H1 (cell line): ENCODE measurements around the gene TDRD9. TPM values are rescaled to one million over a fixed set of nuclear protein-coding genes. Genes with fewer than 3 reads are reported as not detected.

Experiments used
- CTCF ChIA-PET: fragments of 300-600 bp; sonication (Branson Sonifier 250); formaldehyde crosslinking; loops from one replicate; lab custom pipeline; 2021; ENCODE audit not compliant: partially characterized antibody; lab: Charles Lee
- POLR2A ChIA-PET: fragments of 300-600 bp; sonication (Branson Sonifier 250); formaldehyde crosslinking; loops from one replicate; lab custom pipeline; 2021; ENCODE audit warnings: inconsistent platforms; ENCODE audit not compliant: partially characterized antibody; lab: Charles Lee
- DNase-seq, 2 experiments: peaks; one replicate each; pipeline versions ENCODE4 v3.0.0 to v3.0.0-alpha.2; 2010 to 2022; ENCODE audit warnings: low spot score in 2 of 2, low read depth in 1 of 2, mixed read lengths in 1 of 2
- FAIRE-seq: peaks from 2 replicates; lab custom pipeline; 2011; peaks lifted over from hg19 to GRCh38; lab: Jason Lieb, UNC
- H2AFZ ChIP-seq: 2 replicates; pipeline ENCODE4 v1.8.1; 2012; ENCODE audit warnings: low read length, inconsistent platforms
- H2AK5ac ChIP-seq: 2 replicates; pipeline ENCODE4 v1.6.1; 2013; ENCODE audit warnings: low read depth, low read length
- H2BK120ac ChIP-seq: replicated peaks from 2 replicates; pipeline ENCODE3; 2013; ENCODE audit warnings: low read depth, low read length, inconsistent platforms
- H2BK12ac ChIP-seq: 2 replicates; pipeline ENCODE4 v1.6.1; 2013; ENCODE audit warnings: low read depth, low read length
- H2BK15ac ChIP-seq: 2 replicates; pipeline ENCODE4 v1.6.1; 2013; ENCODE audit warnings: low read length
- H2BK20ac ChIP-seq: 2 replicates; pipeline ENCODE4 v1.6.1; 2013; ENCODE audit warnings: low read length
- H2BK5ac ChIP-seq: 2 replicates; pipeline ENCODE4 v1.6.1; 2013; ENCODE audit warnings: low read depth, low read length
- H3K14ac ChIP-seq: 2 replicates; pipeline ENCODE4 v1.6.1; 2013; ENCODE audit warnings: inconsistent platforms; ENCODE audit not compliant: insufficient read length
- H3K18ac ChIP-seq: 2 replicates; pipeline ENCODE4 v1.6.1; 2013; ENCODE audit warnings: low read length; ENCODE audit errors: extremely low read depth
- H3K23ac ChIP-seq: 2 replicates; pipeline ENCODE4 v1.6.1; 2013; ENCODE audit warnings: inconsistent platforms; ENCODE audit not compliant: insufficient read length
- H3K23me2 ChIP-seq: 2 replicates; pipeline ENCODE4 v1.6.1; 2013; ENCODE audit warnings: low read depth, low read length
- H3K27ac ChIP-seq: 2 replicates; pipeline ENCODE4 v1.6.1; 2011; ENCODE audit warnings: low read depth, low read length, inconsistent platforms
- H3K27me3 ChIP-seq, 4 experiments: replicated peaks in 1 of 4; 1 replicate in 1 of 4; 2 replicates in 3 of 4; pipeline versions ENCODE4 v1.6.1 to v1.8.1; 2011 to 2013; ENCODE audit warnings: low read length in 3 of 4, mild to moderate bottlenecking in 3 of 4, inconsistent platforms in 2 of 4, mixed read lengths in 2 of 4, moderate library complexity in 1 of 4; ENCODE audit not compliant: control insufficient read depth in 3 of 4, insufficient read depth in 3 of 4; ENCODE audit errors: extremely low read depth in 1 of 4
- H3K36me3 ChIP-seq, 4 experiments: 2 replicates each; pipeline versions ENCODE4 v1.6.1 to v1.8.1; 2011 to 2013; ENCODE audit warnings: mild to moderate bottlenecking in 4 of 4, low read length in 3 of 4, moderate library complexity in 2 of 4, control low read depth in 1 of 4, inconsistent platforms in 1 of 4; ENCODE audit not compliant: insufficient read depth in 4 of 4, control insufficient read depth in 2 of 4
- H3K4ac ChIP-seq: replicated peaks from 2 replicates; pipeline ENCODE3; 2013; ENCODE audit warnings: low read length, low read depth, mixed read lengths, inconsistent platforms; ENCODE audit not compliant: insufficient read length
- H3K4me1 ChIP-seq, 4 experiments: replicated peaks in 1 of 4; 1 replicate in 1 of 4; 2 replicates in 3 of 4; pipeline versions ENCODE4 v1.6.1 to v1.8.1; 2011 to 2013; ENCODE audit warnings: low read length in 3 of 4, inconsistent platforms in 2 of 4, mixed read lengths in 1 of 4; ENCODE audit not compliant: insufficient read depth in 4 of 4, control insufficient read depth in 3 of 4
- H3K4me2 ChIP-seq, 2 experiments: 2 replicates each; pipeline versions ENCODE4 v1.6.1 to v1.8.1; 2011 to 2013; ENCODE audit warnings: low read depth in 2 of 2, low read length in 2 of 2, control low read depth in 1 of 2, inconsistent platforms in 1 of 2, mild to moderate bottlenecking in 1 of 2; ENCODE audit not compliant: insufficient read depth in 1 of 2
- H3K4me3 ChIP-seq, 4 experiments: fragments of 200-600, 300-600 bp in 1 of 4; sonication (generic), shearing (Covaris generic), sonication (Bioruptor Twin) in 1 of 4; 2 replicates each; pipeline versions ENCODE4 v1.5.1 to v1.8.1; 2011 to 2016; ENCODE audit warnings: low read length in 4 of 4, low read depth in 3 of 4, control low read depth in 2 of 4, inconsistent platforms in 2 of 4, mild to moderate bottlenecking in 2 of 4, mixed read lengths in 1 of 4, moderate library complexity in 1 of 4; ENCODE audit not compliant: insufficient read depth in 2 of 4; ENCODE audit errors: extremely low read depth in 1 of 4
- H3K56ac ChIP-seq: replicated peaks from 2 replicates; pipeline ENCODE3; 2013; ENCODE audit warnings: low read depth, mild to moderate bottlenecking, mixed read lengths, low read length, inconsistent platforms; ENCODE audit not compliant: insufficient read length
- H3K79me1 ChIP-seq: 2 replicates; pipeline ENCODE4 v1.6.1; 2013; ENCODE audit warnings: low read depth, low read length, control low read depth
- H3K79me2 ChIP-seq, 2 experiments: 2 replicates each; pipeline versions ENCODE4 v1.6.1 to v1.8.1; 2012 to 2013; ENCODE audit warnings: low read length in 2 of 2, mild to moderate bottlenecking in 2 of 2, inconsistent platforms in 1 of 2; ENCODE audit not compliant: insufficient read depth in 2 of 2, control insufficient read depth in 1 of 2
- H3K9ac ChIP-seq, 4 experiments: replicated peaks in 1 of 4; 1 replicate in 1 of 4; 2 replicates in 3 of 4; pipeline versions ENCODE4 v1.6.1 to v1.8.1; 2011 to 2013; ENCODE audit warnings: low read depth in 3 of 4, low read length in 3 of 4, control low read depth in 2 of 4, mild to moderate bottlenecking in 2 of 4, moderate library complexity in 2 of 4, inconsistent platforms in 1 of 4; ENCODE audit errors: extremely low read depth in 1 of 4
- H3K9me3 ChIP-seq, 2 experiments: 2 replicates each; pipeline versions ENCODE4 v1.6.1 to v1.8.1; 2012 to 2013; ENCODE audit warnings: mild to moderate bottlenecking in 2 of 2, moderate library complexity in 2 of 2, control low read depth in 1 of 2, inconsistent platforms in 1 of 2, low read depth in 1 of 2, low read length in 1 of 2, mixed read lengths in 1 of 2; ENCODE audit not compliant: insufficient read depth in 2 of 2
- H4K20me1 ChIP-seq, 2 experiments: replicated peaks in 1 of 2; 2 replicates each; pipeline versions ENCODE3 to v1.8.1; 2011 to 2013; ENCODE audit warnings: inconsistent platforms in 2 of 2, low read length in 2 of 2, mild to moderate bottlenecking in 1 of 2; ENCODE audit not compliant: insufficient read depth in 2 of 2, control insufficient read depth in 1 of 2
- H4K5ac ChIP-seq: 2 replicates; pipeline ENCODE4 v1.6.1; 2013; ENCODE audit warnings: low read length, low read depth, mixed read lengths, inconsistent platforms; ENCODE audit not compliant: insufficient read length
- H4K8ac ChIP-seq: 2 replicates; pipeline ENCODE4 v1.8.0; 2013; ENCODE audit warnings: mild to moderate bottlenecking, moderate library complexity, low read length, inconsistent platforms; ENCODE audit not compliant: insufficient read depth; ENCODE audit errors: extremely low read depth
- H4K91ac ChIP-seq: replicated peaks from 2 replicates; pipeline ENCODE3; 2013; ENCODE audit warnings: low read length, mixed read lengths, inconsistent platforms; ENCODE audit not compliant: insufficient read length
- CBX5 ChIP-seq: fragments of 300-800, 300-1000 bp; sonication (generic); IDR thresholded peaks from 2 replicates; pipeline ENCODE4 v1.7.1; 2016; ENCODE audit warnings: antibody characterized with exemption, low read length, low read depth
- HDAC2 ChIP-seq, 2 experiments: fragments of 300-600 bp in 1 of 2; sonication (generic) in 1 of 2; IDR thresholded peaks; 2 replicates each; pipeline ENCODE4 v1.6.1; 2011 to 2012; ENCODE audit warnings: low read depth in 2 of 2, low read length in 2 of 2, mild to moderate bottlenecking in 2 of 2, moderate library complexity in 2 of 2, borderline replicate concordance in 1 of 2, inconsistent platforms in 1 of 2
- RBBP5 ChIP-seq: IDR thresholded peaks from 2 replicates; pipeline ENCODE4 v1.7.1; 2012; ENCODE audit warnings: low read depth, mild to moderate bottlenecking, inconsistent platforms, low read length, moderate library complexity, borderline replicate concordance
- SRF ChIP-seq: IDR thresholded peaks from 2 replicates; pipeline ENCODE4 v1.6.1; 2011; ENCODE audit warnings: mild to moderate bottlenecking, low read depth, low read length, moderate library complexity
- ZNF274 ChIP-seq: IDR thresholded peaks from 2 replicates; pipeline ENCODE4 v1.7.0; 2012; ENCODE audit warnings: low read length, borderline replicate concordance; ENCODE audit errors: extremely low read depth
- WGBS, 2 experiments: shearing (Covaris generic) in 1 of 2; methylation state at CpG; one replicate each; pipeline versions ENCODE4 v1.1.6 to v1.1.7; 2013 to 2015; ENCODE audit warnings: low lambda C conversion rate in 2 of 2, mixed read lengths in 2 of 2, inconsistent platforms in 1 of 2, low coverage in 1 of 2, missing lambda C conversion rate in 1 of 2; ENCODE audit not compliant: insufficient replicate concordance in 2 of 2, insufficient coverage in 1 of 2, insufficient read length in 1 of 2; ENCODE audit errors: extremely low coverage in 1 of 2, missing lambda C conversion rate in 1 of 2; 5-methylcytosine and 5-hydroxymethylcytosine counted together
- polyA plus RNA-seq, 7 experiments: library from polyadenylated mRNA; depleted of rRNA in 3 of 7; stranded (reverse) in 5 of 7; unstranded in 2 of 7; fragments of >200 nt in 5 of 7; fragments of 200-250 nt in 2 of 7; gene quantifications; 1 replicate in 5 of 7; 2 replicates in 1 of 7; 4 replicates in 1 of 7; pipeline versions ENCODE4 v1.2.1 to v1.2.3, GENCODE V29; 2011 to 2013; ENCODE audit warnings: missing spikeins in 2 of 7, mixed read lengths in 2 of 7
- total RNA-seq: library from RNA; stranded (reverse); fragmentation: NEBNext Ultra II Directional; extraction: Animal tissue kit (Norgen Biotek cat#: 25700); gene quantifications from 2 replicates; pipeline ENCODE4 v1.2.1, GENCODE V29; 2021

The TDRD9 gene
- total and polyA plus RNA-seq, 2 of the 8 experiments (the other 6 are each of a cell fraction or from before 2014, with no cell fraction given), result not detected

DNA sequence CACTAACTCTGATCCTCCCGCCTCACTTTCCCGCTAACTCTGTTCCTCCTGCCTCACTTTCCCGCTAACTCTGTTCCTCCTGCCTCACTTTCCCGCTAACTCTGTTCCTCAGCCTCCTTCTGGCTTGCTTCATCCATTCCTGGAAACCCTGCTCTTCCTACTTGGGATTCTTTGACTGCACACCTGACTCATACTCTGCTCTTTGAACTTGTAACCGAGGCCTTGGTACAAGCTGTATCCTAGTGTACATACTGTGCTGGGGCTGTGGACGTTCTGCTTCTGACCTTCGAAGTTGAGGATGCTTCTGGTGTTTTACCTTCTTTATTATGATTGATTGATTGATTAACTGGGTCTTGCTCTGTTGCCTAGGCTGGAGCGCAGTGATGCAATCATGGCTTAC, 77.2 kb downstream of the TDRD9 start:
- no peak for FAIRE-seq
- Histone ChIP-seq H4K5ac (no peak overlapping the region), H3K4me3 (no peak overlapping the region), H4K20me1 (no peaks in the 10 kb centered on the region), H2BK15ac (no peak overlapping the region), H2BK12ac (no peak overlapping the region), H3K4ac (no peak overlapping the region), H2BK5ac (no peak overlapping the region), H3K36me3 (no peaks in the 10 kb centered on the region), H3K79me2 (no peaks in the 10 kb centered on the region), H3K4me1 (no peaks in the 10 kb centered on the region), H3K9ac (no peak overlapping the region), H3K56ac (no peak overlapping the region), H3K79me1 (no peaks in the 10 kb centered on the region), H3K14ac (no peak overlapping the region), H3K4me2 (no peak overlapping the region), H3K9me3 (no peaks in the 10 kb centered on the region), H3K27ac (no peak overlapping the region), H3K23me2 (no peaks in the 10 kb centered on the region), H2BK20ac (no peak overlapping the region), H3K18ac (no peak overlapping the region), H2AK5ac (no peak overlapping the region), H4K8ac (no peak overlapping the region), H3K27me3 (no peaks in the 10 kb centered on the region), H2AFZ (no peak overlapping the region), H2BK120ac (no peak overlapping the region), H4K91ac (no peak overlapping the region), H3K23ac (no peak overlapping the region)
- no peak for DNase-seq
- WGBS, 2 experiments, result 85% methylated on average over 8 of the region's 8 CpGs; no CpG with 5 or more reads in 1 of the 2 experiments
- TF ChIP-seq ZNF274 (no peak), SRF (no peak), HDAC2 (IDR thresholded peaks at IDR 0.05; ENCODE audit: borderline replicate concordance in 1 of 2, low read depth in 2 of 2, low read length in 2 of 2) (no peak), RBBP5 (no peak), CBX5 (no peak)
- ChIA-PET CTCF (interaction anchor here (0.6 kb wide), 1 partner anchor 556 kb away, joined by 3 read pairs; no protein-coding TSS in a partner anchor), POLR2A (no interaction called here)
